Ammon's horn (tissue), 1 donor: Measurements from ENCODE around the gene MSX1.
"Not testable (repeated sequence)": the region's sequence is repeated elsewhere in the genome, so short reads cannot be mapped to it uniquely, and the experiment has no call there.

Experiments
- DNase-seq: peaks from one replicate; pipeline ENCODE4 v3.0.0-alpha.2; 2016; ENCODE audit warnings: low spot score

MSX1 gene

GRCh38 chr4:4859325-4859798, at the start of gene MSX1:
MSX1 (plus strand) TSS chr4:4859665; CDS start chr4:4859900, 235 bp downstream.
- DNase-seq, result peak; percentile 86

DNA sequence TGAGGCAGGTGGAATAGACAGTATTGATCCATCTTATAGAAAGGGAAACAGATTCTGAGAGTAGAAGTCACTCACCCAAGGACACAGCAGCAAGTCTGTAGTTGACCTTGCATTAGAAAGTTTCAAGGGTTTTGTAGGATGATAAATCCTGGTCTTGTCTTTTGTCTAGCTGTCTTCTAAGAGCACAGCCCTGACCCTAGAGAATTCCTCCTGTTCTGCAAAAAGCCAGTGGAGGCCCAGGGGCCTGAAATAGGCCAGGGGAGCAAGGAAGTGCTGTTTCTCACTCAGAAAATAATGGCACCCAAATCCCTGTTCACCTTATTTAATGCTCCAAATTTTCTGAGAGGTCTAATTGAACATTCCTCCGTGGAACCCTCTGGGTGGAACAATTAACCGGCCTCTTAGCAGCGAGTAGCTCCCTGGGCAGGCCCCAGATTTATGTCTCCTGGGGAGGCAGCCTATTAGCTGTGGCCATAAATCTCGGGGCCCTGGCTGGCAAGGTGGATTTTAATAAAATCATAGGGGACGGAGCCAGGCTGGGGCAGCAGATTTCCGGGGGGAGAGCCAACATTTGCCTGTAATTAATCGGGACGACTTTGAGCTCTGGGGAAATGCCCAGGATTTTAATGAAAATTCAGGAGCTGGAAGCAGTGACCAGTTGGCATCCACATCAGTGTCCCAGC, 49.2 kb upstream of the MSX1 start:
- peak; percentile 43 for DNase-seq

DNA sequence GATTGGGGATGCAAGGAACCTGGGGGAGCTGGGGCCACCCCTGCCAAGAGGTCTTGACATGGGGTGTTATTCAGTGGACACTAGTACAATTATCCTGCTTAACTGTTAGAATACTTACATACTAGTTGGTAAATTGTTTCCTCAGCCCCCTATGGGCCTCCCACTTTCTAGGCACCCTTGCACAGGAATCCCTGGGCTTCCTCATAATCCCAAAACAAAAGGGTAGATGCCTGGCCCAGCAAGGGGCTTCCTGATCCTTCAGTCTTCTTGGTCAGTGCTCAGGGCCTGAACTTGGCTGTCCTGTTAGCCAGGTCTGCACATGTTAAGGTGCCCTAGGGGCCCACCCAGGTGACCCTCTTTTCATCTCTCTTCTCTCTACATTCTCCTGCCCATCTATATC, 48.7 kb upstream of the MSX1 start:
- DNase-seq, result no peak

GRCh38 chr4:4812145-4812794, 47.2 kb upstream of the MSX1 start:
- DNase-seq, result no peak

GRCh38 chr4:4818415-4819212, 40.9 kb upstream of the MSX1 start:
- DNase-seq, result no peak

DNA sequence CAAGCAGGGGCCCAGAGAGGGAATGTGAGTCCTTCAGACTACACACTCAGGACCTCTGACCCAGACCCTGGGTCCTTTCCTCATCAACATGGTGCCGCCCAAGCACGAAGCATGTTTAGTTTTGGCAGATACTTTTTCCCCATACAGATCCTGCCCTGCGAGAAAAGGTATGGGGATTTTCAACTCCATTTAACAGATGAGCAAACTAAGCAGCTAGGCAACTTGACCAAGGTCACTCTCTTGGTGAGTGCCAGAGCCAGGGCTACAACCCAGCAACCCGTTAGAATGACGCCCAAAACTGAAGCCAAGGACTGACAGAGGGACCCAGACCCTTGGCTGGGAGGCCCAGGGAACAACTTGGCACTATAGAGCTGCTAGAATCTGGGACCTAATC, 40.3 kb upstream of the MSX1 start:
- peak; percentile 44 for DNase-seq

DNA sequence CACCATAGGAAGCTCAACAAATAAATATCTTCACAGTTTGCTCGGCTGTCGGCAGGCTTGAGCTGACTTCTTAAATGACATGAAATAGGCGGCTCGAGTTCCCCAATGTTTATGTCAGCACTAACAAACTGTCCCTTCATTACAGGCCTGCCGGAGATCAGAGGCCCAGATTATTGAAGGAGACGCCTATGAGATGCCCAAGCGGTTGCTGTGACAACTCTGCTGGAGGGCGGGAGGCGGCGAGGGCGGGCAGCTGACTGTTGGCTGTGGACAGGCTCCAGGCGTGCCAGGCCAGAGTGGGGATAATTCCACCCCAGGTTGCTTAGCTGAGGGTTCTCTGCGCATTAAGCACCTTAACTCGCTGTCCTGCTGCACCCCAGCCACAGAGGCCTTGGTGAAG, 39.2 kb upstream of the MSX1 start:
- DNase-seq, result peak; percentile 91

- no peak for DNase-seq
Measured at GRCh38 chr4:4820739-4821138, 38.7 kb upstream of the MSX1 start.

GRCh38 chr4:4821577-4821976, 37.9 kb upstream of the MSX1 start:
- DNase-seq, result no peak

DNA sequence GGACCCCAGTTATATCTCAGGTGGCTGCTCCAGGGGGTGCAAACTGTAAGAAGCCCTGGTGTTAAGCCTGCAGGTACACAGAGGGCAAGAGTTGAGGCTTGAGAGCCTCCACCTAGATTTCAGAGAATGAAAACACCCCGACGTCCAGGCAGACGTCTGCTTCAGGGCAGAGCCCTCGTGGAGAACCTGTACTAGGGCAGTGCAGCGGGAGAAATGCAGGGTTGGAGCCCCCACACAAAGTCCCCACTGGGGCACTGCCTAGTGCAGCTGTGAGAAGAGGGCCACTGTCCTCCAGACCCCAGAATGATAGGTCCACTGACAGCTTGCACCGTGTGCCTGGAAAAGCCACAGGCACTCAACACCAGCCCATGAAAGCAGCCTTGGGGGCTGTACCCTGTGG, 37.2 kb upstream of the MSX1 start:
- DNase-seq, result not testable (repeated sequence)

DNA sequence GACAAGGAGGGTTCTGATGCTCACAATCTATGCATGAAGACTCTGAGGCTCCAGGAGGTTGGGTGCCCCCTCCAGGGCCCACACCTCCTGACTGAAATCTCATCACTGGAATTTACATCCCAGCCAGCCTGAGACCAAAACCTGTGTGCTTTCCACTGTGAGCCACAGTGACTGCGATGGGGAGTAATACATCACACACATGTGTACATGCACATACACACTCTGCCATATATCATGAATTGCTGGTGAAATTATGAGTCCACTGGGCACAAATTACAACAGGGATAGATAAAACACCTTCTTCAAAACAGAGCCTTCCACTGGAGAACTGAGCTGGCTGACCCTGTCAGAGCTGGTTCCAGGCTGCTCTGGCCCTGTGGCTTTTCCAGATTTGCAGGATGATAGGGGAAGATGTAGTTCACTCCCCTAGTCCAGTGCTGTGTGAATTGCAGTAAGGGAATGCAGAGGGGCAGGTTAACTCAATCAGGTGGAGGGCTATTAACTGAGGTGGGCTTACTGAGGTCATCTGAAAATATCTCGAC, 35.8 kb upstream of the MSX1 start:
- DNase-seq, result no peak

DNA sequence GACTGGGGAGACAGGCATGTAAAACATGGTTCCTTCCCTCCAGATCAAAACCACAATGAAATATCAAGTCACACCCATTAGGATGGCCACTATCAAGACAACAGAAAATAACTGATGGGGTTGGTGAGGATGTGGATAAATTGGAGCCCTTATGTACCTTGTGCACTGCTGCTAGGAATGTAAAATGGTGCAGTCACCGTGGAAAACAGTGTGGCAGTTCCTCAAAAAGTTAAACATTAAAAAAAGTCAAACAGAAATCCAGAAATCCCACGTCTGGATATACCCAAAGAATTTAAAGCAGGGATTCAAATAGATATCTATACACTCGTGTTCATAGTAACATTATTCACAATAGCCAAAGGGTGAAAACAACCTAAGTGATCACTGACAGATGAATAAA, 35.2 kb upstream of the MSX1 start:
- DNase-seq, result no peak

GRCh38 chr4:4825431-4825830, 34.0 kb upstream of the MSX1 start:
- DNase-seq, result no peak

DNA sequence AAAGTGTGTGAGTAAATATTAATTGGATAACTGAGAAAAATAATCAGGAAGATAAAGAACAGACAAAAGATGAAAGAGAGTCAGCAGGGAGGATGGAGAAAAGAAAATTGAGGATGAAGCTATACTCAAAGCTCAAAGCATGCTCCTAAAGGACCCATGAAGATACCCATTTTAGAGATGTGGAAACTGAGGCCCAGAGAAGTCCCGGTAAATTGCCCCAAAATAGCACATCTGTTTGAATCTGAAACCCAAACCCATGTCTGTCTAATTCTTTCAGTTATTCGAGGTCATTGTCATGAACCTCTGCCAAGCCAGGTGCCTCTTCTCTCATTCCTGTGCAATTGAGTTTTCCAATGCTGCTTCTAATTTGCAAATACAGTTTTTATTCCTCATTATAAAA, 29.6 kb upstream of the MSX1 start:
- no peak for DNase-seq

- DNase-seq, result no peak
Measured at GRCh38 chr4:4831266-4831665, 28.2 kb upstream of the MSX1 start.

DNA sequence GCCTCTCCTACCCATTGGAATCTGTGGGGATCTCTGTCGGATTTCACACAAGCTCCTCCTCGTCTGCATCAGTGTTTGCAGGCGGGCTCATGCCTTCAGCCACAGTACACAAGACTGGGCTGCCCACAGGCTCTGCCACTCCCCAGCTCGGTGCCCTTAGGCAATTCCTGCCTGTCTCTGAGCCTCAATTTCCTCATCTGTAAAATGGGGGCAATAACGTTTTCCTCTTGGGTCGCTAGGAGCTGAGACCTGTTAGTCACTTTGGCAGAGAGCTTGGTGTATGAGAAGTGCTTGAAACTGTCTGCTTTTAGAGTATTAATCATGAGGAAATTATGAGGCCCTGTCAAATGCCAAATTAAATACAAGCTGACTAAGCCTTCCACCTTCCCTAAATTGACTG, 27.6 kb upstream of the MSX1 start:
- DNase-seq, result no peak

DNA sequence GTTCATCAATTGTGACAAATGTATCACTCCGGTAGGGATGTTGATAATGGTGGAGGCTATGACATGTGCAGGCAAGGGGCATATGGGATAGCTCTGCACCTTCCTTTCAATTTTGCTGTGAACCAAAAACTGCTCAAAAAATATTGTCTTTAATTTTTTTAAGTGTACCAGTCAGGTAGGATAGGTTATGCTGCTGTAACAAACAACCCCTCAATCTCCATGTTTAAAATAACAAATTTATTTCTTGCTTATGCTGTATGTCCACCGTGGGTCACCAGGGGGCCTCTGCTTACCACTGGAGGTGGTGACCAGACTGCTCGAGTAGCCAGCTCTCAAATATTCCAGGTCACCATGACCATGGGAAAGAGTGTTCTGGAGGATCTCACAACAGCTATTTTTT, 23.4 kb upstream of the MSX1 start:
- DNase-seq, result no peak

DNA sequence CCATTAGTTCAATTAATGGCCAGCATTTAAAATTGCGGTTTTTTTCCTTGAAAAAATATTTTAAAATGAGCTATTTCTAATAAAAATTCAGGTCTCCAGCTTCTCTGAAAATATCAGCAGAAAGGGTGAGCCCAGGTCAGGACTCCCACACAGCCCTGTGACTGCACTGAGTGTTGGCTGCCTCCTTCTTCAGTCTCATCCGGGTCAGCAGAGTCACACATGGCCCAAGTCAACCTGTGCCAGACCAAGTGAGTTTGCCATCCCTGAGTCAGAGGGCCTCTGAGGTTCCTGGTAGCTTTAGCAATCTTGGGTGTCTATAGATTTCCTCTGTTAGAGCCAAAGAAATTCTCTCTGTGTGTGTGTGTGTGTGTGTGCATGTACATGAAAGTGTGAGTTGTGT, 22.1 kb upstream of the MSX1 start:
- DNase-seq, result no peak

GRCh38 chr4:4838051-4838935, 21.2 kb upstream of the MSX1 start:
- DNase-seq, result peak; percentile 68

GRCh38 chr4:4838936-4839810, 20.3 kb upstream of the MSX1 start:
- no peak for DNase-seq

DNA sequence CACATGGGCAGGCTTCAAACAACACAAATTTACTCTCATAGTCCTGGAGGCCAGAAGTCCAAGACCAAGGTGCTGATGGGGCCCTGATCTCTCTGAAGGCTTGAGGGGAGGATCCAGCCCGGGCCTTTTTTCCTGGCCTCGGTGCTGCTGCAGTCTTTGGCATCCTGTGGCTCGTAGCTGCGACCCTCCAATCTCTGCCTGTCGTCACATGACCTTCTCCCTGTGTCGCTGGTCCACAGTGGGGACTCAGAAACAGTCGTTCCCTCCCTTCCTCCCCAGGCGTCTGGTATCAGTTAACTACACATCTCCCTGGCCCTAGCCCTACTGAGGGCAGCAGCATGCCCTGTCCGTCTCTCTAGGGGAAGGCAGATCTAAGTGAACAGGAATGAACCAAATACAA, 19.1 kb upstream of the MSX1 start:
- DNase-seq, result no peak
